Measurements from ENCODE around the gene SERPINB6.
"Not testable (repeated sequence)": the region's sequence is repeated elsewhere in the genome, so short reads cannot be mapped to it uniquely, and the experiment has no call there.

The SERPINB6 gene

GRCh38 chr6:2999618-3000557 is 28.5 kb upstream of the SERPINB6 start, which contains the start of gene NQO2:
NQO2 (plus strand) TSS chr6:2999894; CDS start chr6:3006553, 6,659 bp downstream.
- DNase-seq (ENCODE audit: low spot score) = peak; percentile 99

GRCh38 chr6:2998998-2999617 is 27.7 kb upstream of the SERPINB6 start:
- no peak for DNase-seq (ENCODE audit: low spot score)

- not testable (repeated sequence) for DNase-seq (ENCODE audit: low spot score)
Measured at GRCh38 chr6:2998249-2998997, 27.1 kb upstream of the SERPINB6 start.

GRCh38 chr6:2993755-2994317 is 22.5 kb upstream of the SERPINB6 start:
- DNase-seq (ENCODE audit: low spot score) = no peak

GRCh38 chr6:2992330-2992979 is 21.1 kb upstream of the SERPINB6 start:
- no peak for DNase-seq (ENCODE audit: low spot score)

- no peak for DNase-seq (ENCODE audit: low spot score)
Measured at GRCh38 chr6:2990932-2991506, 19.7 kb upstream of the SERPINB6 start.

GRCh38 chr6:2990248-2990931 is 19.0 kb upstream of the SERPINB6 start:
- DNase-seq (ENCODE audit: low spot score) = no peak

GRCh38 chr6:2989332-2990247 is 18.2 kb upstream of the SERPINB6 start:
- peak; percentile 75 for DNase-seq (ENCODE audit: low spot score)

- peak; percentile 88 for DNase-seq (ENCODE audit: low spot score)
Measured at GRCh38 chr6:2988426-2989331, 17.3 kb upstream of the SERPINB6 start.

GRCh38 chr6:2988094-2988425 is 16.7 kb upstream of the SERPINB6 start:
- no peak for DNase-seq (ENCODE audit: low spot score)

- peak; percentile 57 for DNase-seq (ENCODE audit: low spot score)
Measured at GRCh38 chr6:2986722-2987221, 15.4 kb upstream of the SERPINB6 start.

- no peak for DNase-seq (ENCODE audit: low spot score)
Measured at GRCh38 chr6:2984738-2985406, 13.5 kb upstream of the SERPINB6 start.

GRCh38 chr6:2982426-2983117 is 11.2 kb upstream of the SERPINB6 start:
- no peak for DNase-seq (ENCODE audit: low spot score)

GRCh38 chr6:2980465-2980855 is 9.1 kb upstream of the SERPINB6 start:
- DNase-seq (ENCODE audit: low spot score) = no peak

- DNase-seq (ENCODE audit: low spot score) = no peak
Measured at GRCh38 chr6:2979819-2980464, 8.6 kb upstream of the SERPINB6 start.

- no peak for DNase-seq (ENCODE audit: low spot score)
Measured at GRCh38 chr6:2978923-2979322, 7.6 kb upstream of the SERPINB6 start.
